HG03457 (cell line): Measurements from ENCODE around the gene CITED1.

ENCODE experiments used
- ATAC-seq: cut with Tn5 transposase; IDR thresholded peaks from one replicate; pipeline ENCODE4 v1.9.1; 2021; ENCODE audit warnings: moderate number of reproducible peaks; ENCODE audit not compliant: unreplicated experiment

The CITED1 gene

DNA sequence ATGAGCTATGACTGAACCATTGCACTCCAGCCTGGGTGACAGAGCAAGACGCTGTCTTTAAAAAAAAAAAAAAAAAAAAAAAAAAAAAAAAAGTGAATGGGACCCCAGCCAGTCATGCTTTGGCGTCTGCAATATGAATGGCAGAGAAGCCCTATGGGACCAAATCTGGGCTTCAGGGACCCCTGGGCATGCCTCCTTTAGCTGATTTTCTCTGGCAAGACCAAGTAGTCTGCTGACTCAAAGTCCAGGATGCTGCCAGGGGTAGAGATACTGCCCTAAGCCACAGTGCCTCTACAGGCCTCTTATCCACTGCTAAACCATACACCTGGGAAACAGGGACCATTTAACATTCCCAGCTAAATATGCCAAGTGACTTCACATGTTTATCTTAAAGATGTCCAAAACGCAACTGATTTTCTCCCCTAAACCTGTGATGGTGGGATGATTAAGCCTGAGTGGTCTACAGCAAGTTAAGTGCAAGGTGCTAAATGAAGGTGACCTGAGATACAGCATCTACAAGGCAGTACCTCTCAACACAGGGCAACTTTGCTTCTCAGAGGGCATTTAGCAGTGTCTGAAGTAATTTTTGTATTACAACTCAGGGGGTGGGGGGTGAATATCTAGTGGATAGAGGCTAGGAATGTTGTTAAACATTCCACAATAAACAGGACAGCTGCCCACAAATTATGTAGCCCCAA, 34.5 kb downstream of the CITED1 start:
- ATAC-seq = no peak

DNA sequence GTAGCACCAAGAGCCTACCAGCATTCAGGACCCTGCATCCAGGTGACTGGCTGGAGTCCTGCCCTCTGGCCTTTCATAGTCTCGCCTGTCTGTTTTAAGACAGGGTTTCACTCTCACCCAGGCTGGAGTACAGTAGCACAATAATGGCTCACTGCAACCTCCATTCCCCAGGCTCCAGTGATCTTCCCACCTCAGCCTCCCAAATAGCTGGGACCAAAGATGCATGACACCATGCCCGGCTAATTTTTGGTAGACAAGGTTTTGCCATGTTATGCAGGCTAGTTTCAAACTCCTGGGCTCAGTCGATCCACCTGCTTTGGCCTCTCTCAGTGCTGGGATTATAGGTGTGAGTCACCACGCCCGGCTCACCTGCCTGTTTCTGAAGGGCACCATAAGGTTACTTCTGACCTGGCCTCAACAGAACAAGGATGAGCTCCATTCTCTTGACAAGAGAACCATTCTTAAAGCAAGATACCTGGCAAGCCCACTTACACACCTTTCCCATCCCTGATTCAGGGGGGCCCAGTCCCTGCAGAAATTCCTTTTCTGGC, 35.3 kb downstream of the CITED1 start:
- ATAC-seq = no peak

DNA sequence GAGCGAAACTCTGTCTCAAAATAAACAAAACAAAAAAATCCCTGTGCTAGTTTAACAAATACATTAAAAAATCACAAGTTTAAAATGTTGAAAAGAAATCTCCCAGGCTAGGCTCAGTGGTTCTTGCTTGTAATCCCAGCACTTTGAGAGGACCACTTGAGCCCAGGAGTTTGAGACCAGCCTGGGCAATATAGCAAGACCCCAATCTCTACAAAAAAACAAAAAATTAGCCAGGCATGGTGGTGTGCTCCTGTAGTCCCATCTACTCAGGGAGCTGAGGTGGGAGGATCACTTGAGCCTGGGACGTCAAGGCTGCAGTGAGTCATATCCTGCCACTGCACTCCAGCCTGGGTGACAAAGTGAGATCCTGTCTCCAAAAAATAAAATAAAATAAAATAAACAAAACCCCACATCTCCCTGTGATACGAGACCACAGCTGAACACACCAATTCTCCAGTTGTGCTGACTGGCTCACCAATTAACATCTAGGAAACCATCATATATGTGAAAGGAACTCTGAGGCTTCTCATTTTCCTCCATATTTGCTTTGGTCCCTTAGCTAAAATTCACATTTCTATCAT, 36.0 kb downstream of the CITED1 start:
- no peak for ATAC-seq

DNA sequence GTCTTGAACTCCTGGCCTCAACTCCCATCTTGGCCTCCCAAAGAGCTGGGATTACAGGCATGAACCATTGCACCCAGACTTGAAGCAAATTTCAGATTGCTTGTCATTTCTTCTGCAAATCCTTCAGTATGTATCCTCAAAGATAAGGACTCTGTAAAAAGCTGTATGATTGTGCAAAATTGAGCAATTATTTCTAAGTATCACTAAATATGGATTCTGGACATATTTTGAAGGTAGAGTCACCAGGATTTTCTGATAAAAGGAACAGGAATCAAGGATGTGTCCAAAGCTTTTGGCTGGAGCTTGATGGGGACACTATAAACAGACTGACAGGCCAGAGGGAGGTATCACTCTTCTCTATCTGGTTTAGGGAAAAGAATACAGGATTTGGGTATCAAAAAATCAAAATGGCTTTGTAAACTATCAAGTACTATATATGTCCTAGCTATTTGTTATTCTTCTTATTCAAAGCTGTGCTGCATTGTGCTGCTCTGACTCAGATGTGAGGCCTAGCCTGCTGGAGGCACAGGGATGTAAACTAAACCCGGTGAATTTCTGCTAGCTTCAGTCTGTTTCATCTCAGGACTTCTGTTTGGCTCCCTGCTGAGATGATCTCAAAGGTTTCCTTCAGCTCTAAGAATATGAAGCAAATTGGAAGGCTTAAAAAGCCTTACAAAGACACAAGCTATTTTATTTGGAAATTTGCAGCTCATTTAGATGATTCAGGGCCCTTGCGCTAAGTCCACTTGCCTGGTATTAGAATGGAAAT, 36.9 kb downstream of the CITED1 start:
- ATAC-seq = no peak

DNA sequence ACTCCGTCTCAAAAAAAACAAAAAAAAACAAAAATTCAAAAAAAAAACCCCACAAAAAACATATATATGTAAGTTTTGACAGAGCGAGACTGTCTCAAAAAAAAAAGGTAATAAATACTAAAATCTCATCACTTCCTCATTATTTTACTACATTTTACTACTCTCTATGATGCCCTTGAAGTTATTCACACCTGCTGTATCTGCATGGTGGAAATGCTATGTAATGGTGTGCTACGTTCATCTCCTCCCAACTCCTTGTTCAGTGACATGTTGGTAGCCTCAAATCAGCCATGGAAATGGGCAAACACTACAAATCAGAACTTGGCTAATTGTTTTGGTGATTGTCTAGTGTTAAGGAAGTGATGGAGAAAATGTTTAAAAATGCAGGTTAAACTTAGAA, 40.5 kb downstream of the CITED1 start:
- no peak for ATAC-seq

DNA sequence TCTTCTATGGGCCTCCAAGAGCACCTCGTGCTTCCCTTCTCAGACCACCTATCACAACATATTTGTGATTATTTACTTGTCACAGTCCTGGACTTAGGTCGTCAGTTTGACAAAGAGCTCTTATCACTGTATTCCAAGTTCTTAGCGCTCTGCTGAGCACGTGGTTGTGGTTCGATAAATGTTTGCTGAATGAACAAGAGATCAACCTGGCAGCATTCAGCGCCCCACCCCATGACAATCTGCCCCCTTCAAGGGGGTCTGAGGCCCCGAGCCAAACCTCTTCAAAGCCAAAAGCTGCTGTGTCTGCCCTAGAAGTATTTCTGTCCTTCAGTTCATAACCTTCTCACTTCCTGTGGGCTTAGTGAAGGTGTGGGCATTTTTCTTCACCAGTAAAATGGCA, 43.6 kb downstream of the CITED1 start:
- no peak for ATAC-seq

DNA sequence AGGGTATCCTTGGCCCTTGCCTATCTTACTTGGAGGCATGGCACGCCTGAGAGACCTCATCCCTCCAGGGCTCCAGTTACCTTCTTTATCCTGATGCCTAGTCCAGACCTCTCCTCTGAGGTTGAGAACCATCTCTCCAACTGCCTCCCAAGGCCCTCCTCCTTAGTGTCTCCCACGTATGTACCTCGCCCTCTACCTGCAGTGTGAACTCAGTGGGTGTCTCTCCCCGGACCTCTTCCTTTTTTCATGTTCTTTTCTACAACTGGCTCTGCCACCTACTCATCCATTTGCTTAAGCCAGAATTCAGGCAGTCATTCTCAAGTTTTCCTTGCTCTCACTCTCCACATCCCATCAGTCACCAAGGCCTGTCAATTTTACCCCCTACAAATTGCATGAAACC, 45.3 kb downstream of the CITED1 start:
- no peak for ATAC-seq

DNA sequence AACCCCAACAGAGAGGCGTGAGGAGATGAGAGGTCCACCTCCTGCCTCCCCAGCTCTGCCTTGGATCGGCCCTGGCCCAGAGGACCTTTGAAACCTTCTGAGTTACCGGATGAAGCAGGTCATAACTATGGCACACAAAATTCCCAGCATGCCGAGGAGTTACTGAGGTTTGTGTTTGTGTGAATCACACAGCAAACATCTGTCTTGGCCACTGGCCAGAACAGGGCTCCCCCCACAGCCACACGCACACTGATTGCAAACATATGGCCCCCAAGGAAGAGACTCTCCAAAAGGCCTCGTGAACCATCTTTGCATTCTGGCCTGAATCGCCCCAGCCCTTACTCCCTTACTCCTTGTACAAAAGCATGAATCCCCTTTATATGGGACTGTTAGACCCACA, 47.5 kb downstream of the CITED1 start:
- no peak for ATAC-seq

DNA sequence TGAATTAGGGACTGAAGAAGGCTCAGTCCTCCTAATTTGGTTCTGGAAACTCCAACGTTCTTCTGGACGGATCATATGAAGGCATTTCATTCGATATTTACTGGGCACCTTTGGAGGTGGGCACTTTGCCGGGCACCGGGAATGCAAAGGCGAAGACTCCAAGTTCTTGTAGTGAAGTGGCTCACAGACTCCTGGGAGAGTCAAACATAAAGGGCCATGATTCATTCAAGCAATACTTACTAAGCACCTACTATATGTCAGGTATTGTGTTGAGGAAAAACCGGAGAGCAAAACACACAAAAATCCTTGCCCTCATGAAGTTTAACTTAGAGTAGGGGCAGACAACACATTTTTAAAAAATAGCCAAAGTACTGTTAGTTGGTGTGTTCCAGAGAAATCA, 49.9 kb downstream of the CITED1 start:
- no peak for ATAC-seq

DNA sequence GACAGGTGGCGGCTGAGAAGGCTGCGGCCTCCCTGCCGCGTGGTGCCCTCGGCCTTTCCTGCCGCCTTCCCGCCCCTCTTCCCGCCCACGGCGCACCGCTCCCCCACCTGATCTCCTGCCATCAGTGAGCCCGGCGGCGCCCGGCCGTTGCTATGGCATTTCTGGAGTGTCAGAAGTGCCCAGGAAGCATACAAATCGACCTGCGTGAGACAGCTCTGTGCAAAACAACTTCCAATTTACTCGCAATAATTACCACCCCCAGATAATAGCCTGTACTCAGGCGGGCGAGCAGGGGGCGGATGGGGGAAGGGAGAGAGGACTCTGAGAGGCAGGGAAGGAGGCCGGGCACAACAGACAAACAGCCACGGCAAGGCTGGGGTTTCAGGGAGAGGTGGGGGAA, 50.3 kb downstream of the CITED1 start:
- no peak for ATAC-seq

DNA sequence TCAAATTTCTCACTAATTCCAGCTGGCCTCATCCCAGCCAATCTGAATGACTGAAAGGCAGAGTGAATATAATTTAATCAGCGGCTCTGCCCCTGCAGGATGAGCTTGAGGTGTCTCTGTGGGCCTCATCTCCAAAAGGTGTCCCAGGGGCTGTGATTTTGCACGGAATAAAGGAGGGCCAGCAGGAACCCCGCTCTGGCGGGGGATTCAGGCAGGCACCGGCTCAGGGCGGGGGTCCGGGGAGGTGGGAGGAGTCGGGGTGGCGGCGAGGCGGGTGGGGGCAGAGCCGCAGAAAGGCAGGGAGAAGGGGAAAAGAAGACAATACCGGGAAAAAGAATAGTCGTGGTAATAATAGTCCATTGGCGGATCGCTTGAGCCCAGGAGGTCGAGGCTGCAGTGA, 50.9 kb downstream of the CITED1 start:
- ATAC-seq = no peak

DNA sequence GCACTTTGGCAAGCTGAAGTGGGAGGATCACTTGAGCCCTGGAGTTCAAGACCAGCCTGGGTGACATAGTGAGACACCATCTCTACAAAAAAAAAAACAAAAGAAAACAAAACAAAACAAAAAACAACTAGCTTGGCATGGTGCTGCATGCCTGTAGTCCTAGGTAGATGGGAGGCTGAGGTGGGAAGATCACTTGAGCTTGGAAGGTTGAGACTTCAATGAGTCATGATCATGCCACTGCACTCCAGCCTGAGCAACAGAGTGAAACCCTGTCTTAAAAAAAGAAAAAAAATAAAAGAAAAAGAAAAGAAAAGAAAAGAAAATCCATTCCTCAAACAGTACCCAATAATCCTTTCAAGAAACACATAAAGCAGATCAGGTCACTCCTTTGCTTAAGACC, 52.0 kb downstream of the CITED1 start:
- no peak for ATAC-seq
